CD4-positive, alpha-beta T cell treated with Interleukin-15 for 1 hour (primary cell): ENCODE results near the gene NBAS.
"Not testable (repeated sequence)": the region's sequence is repeated elsewhere in the genome, so short reads cannot be mapped to it uniquely, and the experiment has no call there.

Experiments used
- DNase-seq: peaks from one replicate; pipeline ENCODE4 v3.0.0-alpha.2; 2020

The NBAS gene

DNA sequence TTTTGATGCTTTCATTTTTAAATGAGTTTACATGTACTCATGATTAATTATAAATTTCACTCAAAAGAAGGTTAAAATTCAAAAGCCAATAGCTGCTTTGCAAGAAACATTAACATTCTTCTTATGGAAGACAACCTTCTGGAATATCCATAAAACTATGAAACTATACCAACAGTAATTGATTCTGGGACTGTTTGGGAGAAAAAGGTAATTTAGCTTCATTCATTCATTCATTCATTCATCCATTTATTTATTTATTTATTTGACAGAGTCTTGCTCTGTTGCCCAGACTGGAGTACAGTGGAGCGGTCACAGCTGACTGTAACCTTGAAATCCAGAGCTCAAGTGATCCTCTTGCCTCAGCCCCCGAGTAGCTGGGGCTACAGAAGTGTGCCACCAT, 110.3 kb downstream of the NBAS start:
- no peak for DNase-seq

DNA sequence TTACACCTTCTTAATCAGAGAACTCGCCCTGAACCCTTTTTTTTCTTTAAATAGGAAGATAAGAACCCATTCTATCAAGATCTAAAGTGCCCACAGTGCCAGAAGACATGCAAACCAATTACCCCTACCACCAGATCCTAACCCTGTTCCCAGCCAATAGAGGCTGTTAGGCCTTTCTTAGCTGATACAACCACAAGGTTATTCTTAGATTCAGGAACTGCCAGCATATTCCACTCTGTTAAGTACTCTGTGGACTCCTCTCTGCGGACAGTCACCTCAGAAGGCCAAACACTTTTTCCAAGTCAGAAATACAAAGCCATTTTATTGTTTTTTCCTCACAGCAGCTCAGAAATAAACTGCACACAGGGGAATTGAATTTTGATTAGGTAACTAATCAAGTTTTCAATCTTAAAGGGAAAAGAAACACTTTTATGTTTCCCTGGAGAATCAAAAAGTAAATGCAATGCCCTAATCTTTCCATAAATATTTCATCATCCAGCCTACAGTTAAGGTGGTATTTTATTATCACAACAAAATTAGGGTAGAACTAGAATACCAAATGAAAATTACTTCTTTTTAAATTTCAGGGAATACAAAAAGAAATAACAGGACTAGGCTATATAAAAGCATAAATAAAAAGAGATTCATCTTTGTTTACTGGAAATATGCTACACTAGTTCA, 111.4 kb downstream of the NBAS start:
- no peak for DNase-seq

DNA sequence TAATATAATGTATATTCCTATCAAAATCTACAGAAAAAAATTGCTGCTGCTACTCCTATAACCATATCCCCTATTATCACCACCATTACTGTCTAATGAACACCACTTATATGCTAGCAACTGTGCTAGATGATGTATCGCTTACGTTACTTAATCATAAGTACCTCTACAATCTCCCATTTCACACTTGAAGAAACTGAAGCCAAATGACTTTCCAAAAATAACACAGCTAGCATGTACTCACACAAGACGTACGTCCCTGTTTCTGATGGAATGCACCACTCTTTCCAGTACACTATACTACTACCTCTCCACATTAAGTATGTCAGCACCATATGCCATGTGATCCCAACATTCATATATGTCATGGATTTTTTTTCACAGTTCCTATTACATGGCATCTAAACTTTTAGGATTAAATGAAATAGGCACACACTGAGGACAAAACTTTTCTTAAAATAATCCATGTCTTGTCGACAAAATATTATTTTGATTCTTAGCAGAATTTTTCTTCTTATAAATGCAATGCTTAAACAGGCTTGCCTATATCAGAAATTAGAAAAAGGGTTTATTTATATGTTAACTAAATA, 112.8 kb downstream of the NBAS start:
- no peak for DNase-seq

DNA sequence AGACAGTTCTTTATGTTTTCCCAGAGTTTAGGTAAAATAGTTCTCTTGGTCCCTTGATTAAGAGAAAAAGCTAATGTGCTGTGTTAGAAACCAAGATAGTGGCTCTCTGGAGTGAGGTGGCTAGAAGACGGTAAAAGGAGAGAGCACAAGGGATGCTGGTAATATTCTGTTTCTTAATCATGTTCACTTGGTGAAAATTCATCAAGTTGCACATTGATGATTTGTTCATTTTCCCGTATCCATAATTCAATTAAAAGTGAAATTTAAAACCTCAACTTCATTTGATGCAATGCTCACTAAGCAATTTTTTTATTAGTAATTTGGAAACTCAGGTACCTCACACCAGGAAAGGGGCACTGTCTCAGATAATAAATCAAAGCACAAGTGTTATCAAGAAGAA, 113.8 kb downstream of the NBAS start:
- no peak for DNase-seq

DNA sequence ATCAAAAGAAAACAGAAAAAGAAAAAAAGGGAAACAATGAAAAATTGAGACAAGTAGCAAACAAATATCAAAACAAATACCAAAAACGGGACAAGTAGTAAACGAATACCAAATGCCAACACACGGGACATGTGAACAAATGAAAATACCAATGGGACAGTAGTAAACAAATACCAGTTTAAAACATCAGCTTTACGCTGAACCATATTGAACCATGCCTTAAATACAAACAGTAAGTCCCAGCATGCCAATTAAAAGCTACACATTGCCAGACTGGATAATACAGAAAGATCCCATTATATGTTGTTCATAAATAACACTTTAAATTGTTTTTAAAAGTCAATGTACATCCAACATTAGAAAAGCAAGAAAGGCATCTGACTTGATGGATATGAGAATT, 114.2 kb downstream of the NBAS start:
- no peak for DNase-seq

DNA sequence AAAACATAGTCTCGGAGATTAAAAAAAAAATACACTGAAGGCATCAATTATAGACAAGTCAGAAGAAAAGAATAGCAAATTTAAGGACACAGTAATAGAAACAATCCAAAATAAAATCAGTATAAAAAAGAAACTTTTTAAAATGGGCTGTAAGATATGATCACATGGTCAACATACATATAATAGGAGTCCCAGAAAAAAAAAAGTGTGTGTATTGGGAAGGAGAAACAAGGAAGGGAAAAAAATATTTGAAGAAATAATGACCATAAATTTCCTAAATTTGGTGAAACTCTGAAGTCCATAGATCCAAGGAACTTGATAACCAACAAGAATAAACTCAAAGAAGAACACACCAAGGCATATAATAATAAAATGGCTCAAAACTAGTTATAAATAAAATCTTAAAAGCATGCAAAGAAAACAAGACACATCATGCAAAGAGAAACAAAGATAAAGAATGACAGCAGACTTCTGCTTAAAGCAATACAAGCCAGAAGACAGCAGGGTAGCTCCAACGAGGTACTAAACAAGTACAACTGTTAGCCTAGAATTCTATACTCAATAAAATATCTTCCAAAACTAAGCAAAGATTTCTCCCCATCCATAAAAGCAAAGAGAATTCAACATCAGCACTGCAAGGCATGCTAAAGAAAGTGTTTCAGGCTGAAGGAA, 115.1 kb downstream of the NBAS start:
- no peak for DNase-seq

DNA sequence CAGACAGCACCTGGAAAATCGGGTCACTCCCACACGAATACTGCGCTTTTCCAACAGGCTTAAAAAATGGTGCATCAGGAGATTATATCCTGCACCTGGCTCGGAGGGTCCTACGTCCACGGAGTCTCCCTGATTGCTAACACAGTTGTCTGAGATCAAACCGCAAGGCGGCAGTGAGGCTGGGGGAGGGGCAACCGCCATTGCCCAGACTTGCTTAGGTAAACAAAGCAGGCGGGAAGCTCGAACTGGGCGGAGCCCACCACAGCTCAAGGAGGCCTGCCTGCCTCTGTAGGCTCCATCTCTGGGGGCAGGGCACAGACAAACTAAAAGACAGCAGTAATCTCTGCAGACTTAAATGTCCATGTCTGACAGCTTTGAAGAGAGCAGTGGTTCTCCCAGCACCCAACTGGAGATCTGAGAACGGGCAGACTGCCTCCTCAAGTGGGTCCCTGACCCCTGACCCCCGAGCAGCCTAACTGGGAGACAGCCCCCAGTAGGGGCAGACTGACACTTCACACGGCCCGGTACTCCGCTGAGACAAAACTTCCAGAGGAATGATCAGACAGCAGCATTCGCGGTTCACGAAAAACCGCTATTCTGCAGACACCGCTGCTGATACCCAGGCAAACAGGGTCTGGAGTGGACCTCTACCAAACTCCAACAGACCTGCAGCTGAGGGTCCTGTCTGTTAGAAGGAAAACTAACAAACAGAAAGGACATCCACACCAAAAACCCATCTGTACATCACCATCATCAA, 121.2 kb downstream of the NBAS start:
- DNase-seq = not testable (repeated sequence)

DNA sequence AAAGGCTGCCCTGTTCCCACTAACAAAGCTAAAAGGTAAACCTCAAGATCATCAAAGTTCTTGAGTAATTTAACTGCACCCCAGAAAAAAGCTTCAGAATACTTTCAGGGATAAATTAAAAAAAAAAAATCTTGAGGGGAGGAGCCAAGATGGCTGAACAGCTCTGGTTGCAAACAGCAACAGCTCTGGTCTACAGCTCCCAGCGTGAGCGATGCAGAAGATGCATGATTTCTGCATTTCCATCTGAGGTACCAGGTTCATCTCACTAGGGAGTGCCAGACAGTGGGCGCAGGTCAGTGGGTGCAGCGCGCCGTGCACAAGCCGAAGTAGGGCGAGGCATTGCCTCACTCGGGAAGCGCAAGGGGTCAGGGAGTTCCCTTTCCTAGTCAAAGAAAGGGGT, 121.8 kb downstream of the NBAS start:
- not testable (repeated sequence) for DNase-seq

DNA sequence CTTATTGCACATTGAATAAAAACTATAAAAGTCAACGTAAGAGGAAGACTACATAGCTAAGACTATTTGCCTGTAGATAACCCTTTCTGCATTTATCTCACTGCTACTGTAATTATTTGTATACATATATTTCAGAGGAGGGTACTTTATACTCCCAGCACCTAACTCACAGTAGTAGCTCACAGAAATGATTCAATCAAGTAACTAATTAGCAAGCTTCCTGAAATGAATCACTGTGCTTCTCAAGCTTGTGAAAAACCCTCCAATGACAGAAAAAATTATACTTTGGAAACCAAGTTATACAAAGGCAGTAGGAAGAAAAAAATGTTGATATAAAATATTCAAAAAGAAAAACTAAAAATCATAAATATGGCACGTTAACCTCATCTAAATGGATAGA, 124.9 kb downstream of the NBAS start:
- DNase-seq = no peak

DNA sequence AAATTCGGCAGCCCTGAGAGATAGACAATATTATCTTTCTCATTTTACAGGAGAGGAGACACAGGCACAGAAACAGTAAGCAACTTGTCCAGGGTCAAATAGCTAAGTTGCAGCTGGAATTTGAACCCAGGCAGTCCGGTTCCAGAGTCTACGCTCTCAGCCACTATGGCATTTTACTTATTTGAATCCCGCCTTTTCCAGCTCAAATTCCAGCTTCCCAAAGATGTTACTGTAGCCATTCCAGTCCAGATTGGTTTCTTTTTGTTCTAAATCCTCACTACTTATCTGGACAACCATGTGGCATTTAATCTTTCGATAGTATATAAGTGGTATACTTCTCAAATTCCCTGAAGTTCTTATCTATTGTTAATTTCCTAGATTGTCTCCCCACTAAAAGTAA, 125.7 kb downstream of the NBAS start:
- no peak for DNase-seq

DNA sequence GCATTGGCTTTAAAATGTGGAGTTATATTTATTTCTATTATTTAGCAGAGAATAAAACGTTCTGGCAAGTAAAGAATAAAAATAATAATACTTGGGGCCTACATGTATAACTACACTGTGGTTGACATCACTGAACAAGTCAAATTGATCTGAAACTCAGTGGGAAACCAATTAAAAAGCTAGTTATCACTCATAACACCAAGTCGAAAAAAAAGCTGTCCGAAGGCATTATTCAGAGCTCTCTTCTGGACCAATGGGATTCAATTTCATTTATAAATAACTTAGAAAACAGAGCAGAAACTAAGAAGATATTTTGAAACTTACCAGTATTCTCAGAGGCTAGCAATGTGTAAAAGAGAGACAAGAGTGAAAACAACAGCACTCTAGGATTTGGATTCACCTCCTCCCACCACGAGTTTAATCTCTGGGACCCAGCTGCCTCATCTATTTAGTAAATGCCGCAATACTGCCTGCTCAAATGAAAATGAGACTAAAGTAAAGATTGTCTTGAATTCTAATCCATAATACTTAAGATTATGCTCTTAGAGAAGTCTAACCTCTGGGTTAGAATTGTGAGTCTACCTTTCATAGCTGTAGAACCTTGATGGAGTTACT, 128.4 kb downstream of the NBAS start:
- DNase-seq = no peak

DNA sequence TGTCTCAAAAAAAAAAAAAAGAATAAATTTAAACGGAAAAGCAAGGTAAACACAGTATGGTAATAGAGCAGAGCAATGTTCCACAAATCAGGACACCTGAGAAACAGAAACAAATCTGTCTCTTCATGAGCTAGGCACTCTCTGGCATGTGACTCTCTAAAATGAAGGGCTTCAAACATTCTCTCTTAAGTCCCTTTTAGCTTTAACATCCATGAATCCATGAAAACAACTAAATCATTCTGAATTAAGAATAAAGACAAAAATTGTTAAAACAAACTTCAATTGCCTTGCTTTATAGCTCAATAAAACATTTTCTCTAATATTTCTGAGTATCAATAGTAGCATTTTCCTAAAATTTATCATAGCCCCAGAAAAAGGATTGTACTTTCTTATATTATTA, 132.1 kb downstream of the NBAS start:
- no peak for DNase-seq

DNA sequence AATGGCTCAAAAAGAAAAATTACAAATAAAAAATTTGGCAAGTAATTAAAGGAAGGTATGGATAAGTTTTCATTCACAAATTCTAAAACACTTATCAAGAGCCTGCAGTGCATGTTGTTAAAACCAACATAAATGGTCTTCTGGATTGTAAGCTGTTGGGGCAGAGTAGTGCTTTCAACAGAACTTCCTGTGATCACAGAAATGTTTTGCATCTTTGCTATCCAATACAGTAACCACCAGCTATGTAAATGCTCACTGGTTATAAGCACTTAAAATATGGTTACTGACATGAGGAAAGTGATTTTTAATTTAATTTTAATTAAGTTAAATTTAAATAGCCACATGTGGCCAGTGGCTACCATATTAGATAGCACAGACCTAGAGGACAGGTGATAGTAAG, 133.1 kb downstream of the NBAS start:
- DNase-seq = no peak

DNA sequence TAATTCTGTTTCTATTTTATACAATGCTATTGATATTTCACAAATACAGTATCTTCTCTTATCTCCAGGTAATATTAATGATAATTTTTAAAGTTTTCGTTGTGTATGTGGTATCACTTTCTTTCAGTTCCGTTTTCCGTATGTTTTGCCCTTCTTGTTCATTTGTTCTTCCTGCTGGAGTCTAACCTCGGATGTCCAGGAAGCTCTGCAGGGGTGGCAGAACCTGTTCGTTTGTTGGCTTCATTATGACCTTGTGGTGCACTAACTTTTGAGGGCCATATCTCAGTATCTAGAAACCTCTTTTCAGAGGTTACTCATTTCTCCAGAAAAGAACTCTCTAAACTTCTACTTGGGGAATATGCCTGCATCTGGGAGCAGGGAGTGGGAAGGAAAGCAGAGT, 134.5 kb downstream of the NBAS start:
- no peak for DNase-seq

DNA sequence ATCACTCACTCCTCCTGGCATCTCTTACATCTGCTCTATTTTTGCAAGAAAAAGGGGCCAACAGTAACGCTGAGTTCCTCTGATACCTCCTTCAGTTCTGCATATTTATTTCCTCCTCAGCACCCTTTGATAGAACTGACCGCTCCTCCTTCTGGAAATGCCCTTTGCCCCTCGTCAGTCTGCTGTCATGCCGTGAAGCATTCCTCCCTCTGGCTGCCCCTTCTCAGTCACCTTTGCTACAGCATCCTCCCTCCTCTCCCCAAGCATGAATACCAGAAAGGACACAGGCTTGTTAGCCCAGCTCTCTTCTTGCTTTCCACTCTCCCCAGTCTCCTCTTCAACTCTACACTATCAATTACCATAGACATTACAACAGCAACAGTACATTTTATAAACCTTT, 135.4 kb downstream of the NBAS start:
- DNase-seq = no peak

DNA sequence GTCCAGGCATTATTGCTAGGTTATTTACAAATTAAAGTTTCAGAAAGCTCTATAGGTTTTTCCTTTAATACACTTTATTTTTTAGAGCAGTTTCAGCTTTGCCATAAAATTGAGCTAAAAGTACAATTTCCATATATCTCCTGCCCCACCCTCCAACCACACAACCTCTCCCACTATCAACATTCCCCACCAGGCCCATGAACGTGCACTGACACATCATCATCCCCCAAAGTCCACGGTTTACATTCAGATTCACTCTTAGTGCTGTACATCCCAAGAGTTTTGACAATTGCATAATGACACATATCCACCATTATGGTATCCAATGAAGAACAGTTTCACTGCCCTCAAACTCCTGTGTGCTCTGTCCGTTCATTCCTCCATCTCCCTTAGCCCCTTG, 139.4 kb downstream of the NBAS start:
- no peak for DNase-seq

DNA sequence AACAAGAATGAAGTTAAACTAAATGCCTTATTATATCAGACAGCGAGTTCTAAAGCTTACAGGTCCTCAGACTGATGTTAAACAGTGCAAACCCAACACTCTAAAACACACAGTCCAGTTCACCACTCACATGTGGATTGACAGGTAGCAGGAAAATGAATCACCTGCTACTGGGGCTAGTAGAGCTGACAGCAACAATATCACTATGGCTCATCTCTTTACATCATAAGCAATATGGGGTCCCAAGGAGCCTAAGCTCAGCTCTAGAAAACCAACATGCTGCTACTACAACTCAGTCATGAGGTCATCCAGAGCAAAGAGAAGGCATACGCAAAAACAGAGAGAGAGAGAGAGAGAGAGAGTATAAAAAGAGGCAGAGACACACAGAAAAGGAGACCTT, 145.4 kb downstream of the NBAS start:
- no peak for DNase-seq

DNA sequence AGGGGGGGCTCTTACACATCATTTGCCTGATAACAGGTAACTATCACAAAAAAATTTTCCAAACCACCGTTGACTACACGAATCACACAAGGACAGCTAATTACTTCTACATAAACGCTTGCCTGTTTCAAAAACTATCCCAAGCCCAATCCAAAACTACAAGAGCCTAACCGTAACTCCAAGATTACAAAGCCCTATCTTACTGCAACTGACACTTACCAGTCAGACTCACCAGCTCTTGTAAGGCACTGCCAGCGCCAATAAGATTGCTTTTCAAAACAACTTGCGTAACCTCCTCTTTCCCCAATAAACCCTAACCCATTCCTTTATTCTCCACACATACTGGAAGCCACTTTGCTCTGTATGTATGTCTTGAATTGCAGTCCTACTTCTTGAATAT, 148.4 kb downstream of the NBAS start:
- DNase-seq = no peak

DNA sequence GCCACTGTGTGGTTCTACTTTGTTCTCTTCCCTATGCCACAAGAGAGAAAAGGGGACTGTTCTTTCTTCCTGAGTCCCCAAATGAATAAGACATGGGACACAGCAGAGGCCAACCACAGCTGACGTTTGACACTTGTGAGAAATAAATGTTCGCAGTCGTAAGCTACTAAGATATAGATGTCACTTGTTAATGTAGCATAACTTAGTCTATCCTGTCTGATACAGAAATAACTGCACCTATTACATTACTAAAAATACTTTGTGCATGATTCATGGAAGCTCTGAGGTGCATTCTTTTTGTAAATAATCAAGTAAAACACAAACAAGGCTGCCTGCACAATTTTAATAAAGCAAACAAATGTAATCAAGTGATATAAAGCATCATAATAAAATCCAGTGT, 148.8 kb downstream of the NBAS start:
- DNase-seq = no peak

DNA sequence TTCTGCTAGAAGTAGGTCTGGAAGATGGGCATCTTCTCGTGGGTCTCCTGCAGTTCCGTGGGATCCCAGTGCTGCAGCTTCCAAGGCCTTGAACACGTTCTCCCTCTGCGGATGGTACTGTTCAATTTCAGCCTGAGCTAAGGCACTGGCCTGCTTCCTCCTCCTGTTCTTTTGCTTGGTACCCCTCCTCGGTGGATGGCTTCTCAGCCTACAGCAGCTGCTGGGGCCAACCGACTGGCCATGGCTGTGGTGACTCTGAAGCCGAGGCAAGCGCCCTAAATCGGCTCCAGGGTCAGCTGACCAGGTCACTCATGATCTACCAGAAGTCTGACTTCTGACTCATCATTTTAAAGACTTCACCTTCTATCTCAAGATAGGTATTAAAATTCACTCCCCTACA, 150.2 kb downstream of the NBAS start:
- DNase-seq = no peak

DNA sequence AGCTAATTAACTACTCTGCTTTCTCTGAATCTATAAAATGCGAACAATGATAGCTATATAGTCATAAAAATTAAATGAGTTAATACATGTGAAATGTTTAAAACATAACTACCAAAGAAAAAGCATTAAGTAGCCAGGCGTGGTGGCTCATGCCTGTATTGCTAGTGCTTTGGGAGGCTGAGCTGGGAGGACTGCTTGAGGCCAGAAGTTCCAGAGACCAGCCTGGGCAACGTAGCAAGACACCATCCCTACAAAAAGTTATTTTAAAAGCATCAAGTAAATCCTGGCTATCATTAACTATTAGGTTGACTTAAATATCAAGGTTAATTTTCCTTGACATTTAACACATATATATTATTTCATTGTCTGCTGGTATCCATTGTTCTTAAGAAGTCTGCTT, 152.4 kb downstream of the NBAS start:
- DNase-seq = no peak

DNA sequence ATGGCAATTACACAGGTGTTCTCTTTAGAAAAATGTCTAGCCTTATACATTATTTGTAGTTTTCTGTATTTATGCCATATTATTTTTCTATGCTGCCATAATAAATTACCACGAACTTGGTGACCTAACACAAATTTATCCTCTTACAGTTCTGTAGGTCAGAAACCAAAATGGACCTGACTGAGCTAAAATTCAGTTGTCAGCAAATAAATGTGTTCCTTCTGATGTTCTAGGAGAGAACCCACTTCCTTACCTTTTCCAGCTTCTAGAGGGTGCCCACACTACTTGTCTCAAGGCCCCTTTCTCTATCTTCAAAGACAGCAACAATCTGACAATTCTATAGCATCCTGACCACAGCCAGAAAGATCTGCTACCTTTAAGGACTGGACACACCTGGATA, 153.5 kb downstream of the NBAS start:
- DNase-seq = no peak

DNA sequence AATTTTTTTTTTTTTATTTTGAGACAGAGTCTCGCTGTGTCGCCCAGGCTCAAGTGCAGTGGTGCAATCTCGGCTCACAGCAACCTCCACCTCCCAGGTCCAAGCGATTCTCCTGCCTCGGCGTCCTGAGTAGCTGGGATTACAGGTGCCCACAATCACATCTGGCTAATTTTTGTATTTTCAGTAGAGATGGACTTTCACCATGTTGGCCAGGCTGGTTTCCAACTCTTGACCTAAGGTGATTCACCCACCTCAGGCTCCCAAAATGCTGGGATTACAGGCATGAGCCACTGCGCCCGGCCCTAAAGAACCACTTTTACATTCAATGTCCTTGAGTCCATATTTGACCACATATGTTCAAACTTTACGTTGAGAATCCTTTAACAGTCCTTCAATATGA, 156.6 kb downstream of the NBAS start:
- DNase-seq = not testable (repeated sequence)
